ENCODE results near the gene NOL4L. TPM values are rescaled to one million over a fixed set of nuclear protein-coding genes. Genes with fewer than 3 reads are reported as not detected.

NOL4L gene
- total and polyA plus RNA-seq, 7 donors: 0.61 to 2.7 (median 1.3) TPM

DNA sequence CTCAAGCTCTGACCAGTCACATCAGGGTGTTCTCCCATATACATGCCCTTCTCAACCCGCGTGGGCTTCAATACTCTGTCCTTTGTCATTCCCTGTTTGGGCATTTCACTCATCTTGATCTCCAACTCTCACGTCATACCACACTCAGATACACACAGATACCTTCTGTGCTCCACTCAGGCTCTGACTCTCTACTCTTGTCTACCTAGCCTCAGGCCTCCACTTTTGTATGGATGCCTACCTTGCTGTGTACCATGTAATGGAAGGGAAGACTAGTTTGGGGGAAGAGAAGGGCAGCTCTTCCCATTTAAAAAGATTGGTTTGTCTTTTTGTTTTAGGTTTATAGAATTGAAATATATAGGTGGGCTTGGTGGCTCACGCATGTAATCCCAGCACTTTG is 178.4 kb downstream of the NOL4L start:
- DNase-seq (no peak), ATAC-seq (no peak)
- H3K27ac ChIP-seq: no peak overlapping the region
- intact Hi-C loops (cut with DNase I): no loop called here
- TF ChIP-seq CTCF (IDR thresholded peaks at IDR 0.05): no peak
- H3K27me3 ChIP-seq (ENCODE audit: insufficient read depth in 3 of 3, low read length in 2 of 3): no peaks in the 10 kb centered on the region
- H3K4me1 ChIP-seq: no peaks in the 10 kb centered on the region
- H3K36me3 ChIP-seq (ENCODE audit: insufficient read depth in 1 of 2, low read depth in 1 of 2): peaks cover 0 to 21% of the 10 kb centered on the region in 2 donors
- no peaks in the 10 kb centered on the region for H3K9me3 ChIP-seq
- no peak overlapping the region for H3K4me3 ChIP-seq
- 94 to 98% (median 96%) methylated on average over 4 of the region's 4 CpGs for WGBS, 3 donors

DNA sequence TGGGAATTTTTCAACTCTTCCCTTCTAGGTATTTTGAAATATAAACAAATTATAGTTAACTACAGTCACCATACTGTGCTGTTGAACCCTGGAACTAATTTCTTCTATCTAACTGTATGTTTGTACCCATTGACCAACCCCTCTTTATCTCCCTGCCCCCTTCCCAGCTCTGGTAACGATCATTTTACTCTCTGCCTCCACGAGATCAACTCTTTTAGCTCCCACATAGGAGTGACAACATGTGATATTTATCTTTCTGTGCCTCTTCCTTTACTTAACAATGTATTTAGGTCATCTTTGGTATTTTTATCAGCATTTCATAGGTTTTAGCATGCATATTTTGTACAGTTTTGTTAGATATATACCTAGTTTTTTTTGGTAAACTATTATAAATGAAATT is 181.1 kb downstream of the NOL4L start:
- ATAC-seq: no peak

GRCh38 chr20:32400476-32400875 is 184.7 kb downstream of the NOL4L start:
- Histone ChIP-seq H3K27ac (no peak overlapping the region), H3K9me3 (no peaks in the 10 kb centered on the region), H3K4me3 (no peak overlapping the region), H3K27me3 (ENCODE audit: insufficient read depth in 3 of 3, low read length in 2 of 3) (no peaks in the 10 kb centered on the region), H3K36me3 (ENCODE audit: insufficient read depth in 1 of 2, low read depth in 1 of 2) (peaks cover 0 to 12% of the 10 kb centered on the region in 2 donors), H3K4me1 (peaks cover 8% of the 10 kb centered on the region)
- DNase-seq (no peak), ATAC-seq (no peak)
- intact Hi-C loops (cut with DNase I): no loop called here
- WGBS, 3 donors: 91 to 100% (median 98%) methylated on average over 1 of the region's 1 CpG
- no peak for TF ChIP-seq CTCF (IDR thresholded peaks at IDR 0.05)

More for the DNA sequence above, 181.1 kb downstream of the NOL4L start:
- intact Hi-C loops (cut with DNase I): no loop called here
- Histone ChIP-seq H3K9me3 (no peaks in the 10 kb centered on the region), H3K4me3 (no peak overlapping the region), H3K4me1 (no peaks in the 10 kb centered on the region), H3K27me3 (ENCODE audit: insufficient read depth in 3 of 3, low read length in 2 of 3) (no peaks in the 10 kb centered on the region), H3K36me3 (ENCODE audit: insufficient read depth in 1 of 2, low read depth in 1 of 2) (peaks cover 0 to 17% of the 10 kb centered on the region in 2 donors), H3K27ac (no peak overlapping the region)
- WGBS, 3 donors: 86 to 91% (median 86%) methylated on average over 2 of the region's 2 CpGs
- no peak for TF ChIP-seq CTCF (IDR thresholded peaks at IDR 0.05)
- no peak for DNase-seq

GRCh38 chr20:32397567-32398084 is 187.5 kb downstream of the NOL4L start:
- ATAC-seq: no peak
- DNase-seq: no peak
- Histone ChIP-seq H3K4me3 (no peak overlapping the region), H3K27ac (no peak overlapping the region), H3K36me3 (ENCODE audit: insufficient read depth in 1 of 2, low read depth in 1 of 2) (peaks cover 0 to 10% of the 10 kb centered on the region in 2 donors), H3K9me3 (no peaks in the 10 kb centered on the region), H3K27me3 (ENCODE audit: insufficient read depth in 3 of 3, low read length in 2 of 3) (no peaks in the 10 kb centered on the region), H3K4me1 (peaks cover 8% of the 10 kb centered on the region)
- no peak for TF ChIP-seq CTCF (IDR thresholded peaks at IDR 0.05)
- intact Hi-C loops (cut with DNase I): no loop called here
- WGBS, 3 donors: 92 to 94% (median 94%) methylated on average over 11 of the region's 11 CpGs

GRCh38 chr20:32396646-32397160 is 188.4 kb downstream of the NOL4L start:
- ATAC-seq (no peak), DNase-seq (no peak)
- no peak for TF ChIP-seq CTCF (IDR thresholded peaks at IDR 0.05)
- H3K27ac ChIP-seq: no peak overlapping the region
- H3K27me3 ChIP-seq (ENCODE audit: insufficient read depth in 3 of 3, low read length in 2 of 3): no peaks in the 10 kb centered on the region
- H3K4me1 ChIP-seq: peaks cover 8% of the 10 kb centered on the region
- peaks cover 0 to 2% of the 10 kb centered on the region in 2 donors for H3K36me3 ChIP-seq (ENCODE audit: insufficient read depth in 1 of 2, low read depth in 1 of 2)
- no peaks in the 10 kb centered on the region for H3K9me3 ChIP-seq
- intact Hi-C loops (cut with DNase I): no loop called here
- no peak overlapping the region for H3K4me3 ChIP-seq
- 81 to 91% (median 85%) methylated on average over 3 of the region's 3 CpGs for WGBS, 3 donors
